Right atrium auricular region (tissue), 2 donors: Measurements from ENCODE around the gene BMPR1A. TPM values are rescaled to one million over a fixed set of nuclear protein-coding genes. Genes with fewer than 3 reads are reported as not detected.

Experiments used
- DNase-seq: peaks from one replicate; pipeline ENCODE4 v3.0.0-alpha.2; 2019; ENCODE audit warnings: low spot score
- H3K27ac ChIP-seq, 2 donors: fragments of 200-600 bp; sonication (generic); 1 replicate in 1 of 2; 2 replicates in 1 of 2; pipeline ENCODE4 v1.5.1; 2016 to 2019
- H3K27me3 ChIP-seq, 2 donors: fragments of 200-600 bp; sonication (generic); one replicate each; pipeline versions ENCODE4 v1.5.1 to v1.6.0; 2017 to 2019
- H3K36me3 ChIP-seq: fragments of 200-600 bp; sonication (generic); one replicate; pipeline ENCODE4 v1.5.1; 2016
- H3K4me1 ChIP-seq, 2 donors: fragments of 200-600 bp; sonication (generic); one replicate each; pipeline versions ENCODE4 v1.5.1 to v1.6.0; 2017 to 2019
- H3K4me3 ChIP-seq, 2 donors: fragments of 200-600 bp; sonication (generic); 1 replicate in 1 of 2; 2 replicates in 1 of 2; pipeline ENCODE4 v1.5.1; 2017 to 2019; ENCODE audit warnings: mild to moderate bottlenecking in 1 of 2, moderate library complexity in 1 of 2
- H3K9me3 ChIP-seq, 2 donors: fragments of 200-600 bp; sonication (generic); one replicate each; pipeline ENCODE4 v1.5.1; 2019
- total RNA-seq, 2 donors: library from RNA; depleted of rRNA; stranded (reverse); fragments of >200 nt; gene quantifications; one replicate each; pipeline ENCODE4 v1.1.0, GENCODE V29; 2016
- TF ChIP-seq, protein P1 (sequence below), 2 donors: fragments of 200-600 bp; sonication (generic); IDR thresholded peaks; one replicate each; pipeline ENCODE4 v1.5.1; 2019; ENCODE audit warnings: antibody characterized with exemption in 2 of 2

Gene BMPR1A
- total RNA-seq, 2 donors from 2014 or later = 28.6 to 41.2 TPM

DNA sequence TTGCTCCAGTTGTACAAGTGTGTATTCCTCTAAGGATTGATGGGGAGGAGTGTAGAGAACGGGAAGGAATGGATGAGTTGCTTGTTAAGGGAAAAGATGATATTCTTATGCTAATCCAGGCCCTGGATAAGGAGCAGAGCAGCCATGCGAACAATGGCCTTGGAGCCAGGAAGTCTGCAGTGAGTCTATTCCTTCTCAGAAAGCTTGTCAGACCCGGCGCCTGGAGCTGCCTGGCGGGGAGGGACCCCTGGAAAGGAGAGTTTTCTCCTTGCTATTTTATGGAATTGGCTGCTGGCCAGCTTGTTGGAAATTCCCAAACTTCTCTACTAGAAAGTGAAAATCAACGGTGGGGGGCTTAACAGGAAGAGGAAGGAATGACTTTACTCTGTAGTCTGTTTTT is 111.9 kb downstream of the BMPR1A start:
- no peaks in the 10 kb centered on the region for H3K36me3 ChIP-seq
- no peak overlapping the region for H3K4me3 ChIP-seq
- H3K9me3 ChIP-seq = no peaks in the 10 kb centered on the region
- peak overlapping the region; percentile 35 to 45 for H3K27ac ChIP-seq
- TF ChIP-seq, protein P1, sequence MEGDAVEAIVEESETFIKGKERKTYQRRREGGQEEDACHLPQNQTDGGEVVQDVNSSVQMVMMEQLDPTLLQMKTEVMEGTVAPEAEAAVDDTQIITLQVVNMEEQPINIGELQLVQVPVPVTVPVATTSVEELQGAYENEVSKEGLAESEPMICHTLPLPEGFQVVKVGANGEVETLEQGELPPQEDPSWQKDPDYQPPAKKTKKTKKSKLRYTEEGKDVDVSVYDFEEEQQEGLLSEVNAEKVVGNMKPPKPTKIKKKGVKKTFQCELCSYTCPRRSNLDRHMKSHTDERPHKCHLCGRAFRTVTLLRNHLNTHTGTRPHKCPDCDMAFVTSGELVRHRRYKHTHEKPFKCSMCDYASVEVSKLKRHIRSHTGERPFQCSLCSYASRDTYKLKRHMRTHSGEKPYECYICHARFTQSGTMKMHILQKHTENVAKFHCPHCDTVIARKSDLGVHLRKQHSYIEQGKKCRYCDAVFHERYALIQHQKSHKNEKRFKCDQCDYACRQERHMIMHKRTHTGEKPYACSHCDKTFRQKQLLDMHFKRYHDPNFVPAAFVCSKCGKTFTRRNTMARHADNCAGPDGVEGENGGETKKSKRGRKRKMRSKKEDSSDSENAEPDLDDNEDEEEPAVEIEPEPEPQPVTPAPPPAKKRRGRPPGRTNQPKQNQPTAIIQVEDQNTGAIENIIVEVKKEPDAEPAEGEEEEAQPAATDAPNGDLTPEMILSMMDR (IDR thresholded peaks at IDR 0.05) = no peak
- DNase-seq = no peak
- peaks cover 0 to 50% of the 10 kb centered on the region in 2 donors for H3K4me1 ChIP-seq
- no peaks in the 10 kb centered on the region for H3K27me3 ChIP-seq

DNA sequence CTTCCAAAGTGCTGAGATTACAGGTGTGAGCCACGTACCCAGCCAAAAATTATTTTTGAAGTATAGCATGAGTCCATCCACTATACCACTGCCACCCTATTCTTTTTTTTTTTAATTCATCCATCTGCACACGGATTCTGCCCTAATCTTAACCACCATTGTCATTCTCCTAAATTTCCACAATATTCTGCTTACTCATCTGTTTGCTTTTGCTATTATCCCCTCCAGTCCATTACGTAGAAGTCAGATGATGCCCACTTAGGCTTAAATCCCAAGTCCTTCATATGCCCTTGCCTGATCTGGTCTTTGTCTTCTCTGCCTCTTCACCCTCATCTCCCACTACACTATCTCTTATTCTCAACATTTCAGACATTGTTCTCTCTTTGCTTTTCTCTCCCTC is 114.3 kb downstream of the BMPR1A start:
- TF ChIP-seq, protein P1 (IDR thresholded peaks at IDR 0.05) = no peak
- DNase-seq = no peak
- Histone ChIP-seq H3K9me3 (no peaks in the 10 kb centered on the region), H3K4me3 (no peak overlapping the region), H3K36me3 (no peaks in the 10 kb centered on the region), H3K27ac (no peak overlapping the region), H3K27me3 (no peaks in the 10 kb centered on the region), H3K4me1 (peaks cover 0 to 44% of the 10 kb centered on the region in 2 donors)

DNA sequence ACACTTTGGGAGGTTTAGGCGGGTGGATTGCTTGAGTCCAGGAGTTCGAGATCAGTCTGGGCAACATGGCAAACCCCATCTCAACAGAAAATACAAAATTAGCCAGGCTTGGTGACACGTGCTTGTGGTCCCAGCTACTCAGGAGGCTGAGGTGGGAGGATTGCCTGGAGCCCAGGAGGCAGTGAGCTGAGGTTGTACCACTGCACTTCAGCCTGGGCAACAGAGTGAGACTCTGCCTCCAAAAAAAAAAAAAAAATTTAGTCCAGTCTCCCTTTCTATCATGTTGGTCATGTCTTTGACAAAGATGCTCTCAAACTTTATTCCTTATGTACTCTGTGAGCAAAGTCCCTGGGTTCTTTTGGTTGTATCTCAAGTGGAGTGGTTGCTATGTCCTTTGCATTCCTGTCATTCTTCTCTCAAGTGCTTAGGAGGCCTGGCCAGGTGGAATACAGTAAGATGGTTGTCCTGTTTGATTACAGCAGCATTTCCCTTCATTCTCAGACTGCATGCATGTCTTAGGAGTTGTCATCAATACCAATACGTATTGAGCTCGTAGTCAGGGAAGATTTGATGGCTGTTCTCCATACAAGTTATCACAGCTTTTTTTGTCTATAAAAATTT is 115.3 kb downstream of the BMPR1A start:
- Histone ChIP-seq H3K4me3 (no peak overlapping the region), H3K27ac (no peak overlapping the region), H3K4me1 (peaks cover 0 to 39% of the 10 kb centered on the region in 2 donors), H3K27me3 (no peaks in the 10 kb centered on the region), H3K36me3 (peaks cover 6% of the 10 kb centered on the region), H3K9me3 (no peaks in the 10 kb centered on the region)
- TF ChIP-seq, protein P1 (IDR thresholded peaks at IDR 0.05) = no peak
- DNase-seq = no peak

DNA sequence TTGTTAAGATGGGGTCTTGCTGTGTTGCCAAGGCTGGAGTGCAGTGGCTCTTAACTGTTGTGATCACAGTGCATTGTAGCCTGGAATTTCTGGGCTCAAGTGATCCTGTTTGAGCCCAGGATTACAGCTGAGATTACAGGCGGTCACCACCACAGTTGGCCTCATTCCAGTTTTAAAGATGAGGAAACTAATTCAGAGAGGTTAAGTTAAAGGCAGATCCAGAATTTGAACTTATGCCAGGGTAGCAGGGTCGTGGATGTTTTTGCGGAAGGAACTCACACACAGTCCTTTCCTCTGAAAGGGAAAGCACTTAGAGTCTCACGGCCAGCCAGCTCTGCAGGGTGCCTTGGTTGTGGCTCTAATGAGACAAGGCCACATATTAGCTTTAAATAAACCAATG is 116.3 kb downstream of the BMPR1A start:
- peaks cover 6% of the 10 kb centered on the region for H3K36me3 ChIP-seq
- peaks cover 0 to 39% of the 10 kb centered on the region in 2 donors for H3K4me1 ChIP-seq
- peak; percentile 61 for DNase-seq
- H3K27me3 ChIP-seq = no peaks in the 10 kb centered on the region
- TF ChIP-seq, protein P1 (IDR thresholded peaks at IDR 0.05) = no peak
- no peak overlapping the region for H3K4me3 ChIP-seq
- no peaks in the 10 kb centered on the region for H3K9me3 ChIP-seq
- no peak overlapping the region for H3K27ac ChIP-seq

DNA sequence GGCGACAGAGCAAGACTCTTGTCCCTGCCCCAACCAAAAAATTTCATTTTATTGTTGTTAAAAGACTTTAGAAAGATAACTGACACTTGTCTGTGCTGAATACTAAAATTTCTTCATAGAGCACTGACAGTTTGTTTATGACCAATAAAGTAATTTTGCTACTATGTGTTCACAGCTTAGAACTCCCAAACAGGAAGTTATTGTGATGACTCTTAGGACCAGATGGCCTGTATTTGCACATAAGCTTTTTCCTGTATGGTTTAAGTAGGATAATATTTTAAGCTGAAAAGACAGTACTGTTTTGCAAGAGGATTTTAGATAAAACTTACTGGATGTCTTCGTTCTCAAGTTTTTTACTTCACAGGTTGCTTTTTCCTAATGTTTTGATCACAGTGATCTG is 120.3 kb downstream of the BMPR1A start:
- Histone ChIP-seq H3K4me1 (peaks cover 0 to 26% of the 10 kb centered on the region in 2 donors), H3K27me3 (no peaks in the 10 kb centered on the region), H3K36me3 (peaks cover 6% of the 10 kb centered on the region), H3K4me3 (no peak overlapping the region), H3K27ac (no peak overlapping the region), H3K9me3 (no peaks in the 10 kb centered on the region)
- DNase-seq = no peak
- TF ChIP-seq, protein P1 (IDR thresholded peaks at IDR 0.05) = no peak
